ENCODE measurements around the gene WDHD1.

WDHD1 gene

GRCh38 chr14:55051423-55052268, 24.7 kb upstream of the WDHD1 start, which contains the start of gene MAPK1IP1L:
Gene MAPK1IP1L, plus strand, starts transcription at chr14:55051647. Its CDS starts 10,037 bp downstream, at chr14:55061684.
- H3F3A ChIP-seq (ENCODE audit: insufficient read depth, low read length), result peaks cover 14% of the 10 kb centered on the region
- peaks cover 44% of the 10 kb centered on the region for H3K79me2 ChIP-seq (ENCODE audit: low read length)
- H3K36me3 ChIP-seq (replicated peaks; ENCODE audit: insufficient read depth, low read length), result no peaks in the 10 kb centered on the region
- TF ChIP-seq CTCF (IDR thresholded peaks at IDR 0.05; ENCODE audit: low read length) (peak; percentile 74), EZH2 (optimal IDR thresholded peaks at IDR 0.05; ENCODE audit: low read depth, low read length) (no peak)
- H2AFZ ChIP-seq (ENCODE audit: low read length), result peak within 1 kb of the TSS; percentile 77
- peak within 1 kb of the TSS; percentile 99 for H3K9ac ChIP-seq (ENCODE audit: low read length)
- H3K4me3 ChIP-seq (ENCODE audit: low read length), result peak within 1 kb of the TSS; percentile 93
- no peaks in the 10 kb centered on the region for H3K9me2 ChIP-seq (replicated peaks; ENCODE audit: insufficient read depth, low read length)
- no peaks in the 10 kb centered on the region for H3K9me3 ChIP-seq (replicated peaks; ENCODE audit: insufficient read depth, low read length)
- no peaks in the 10 kb centered on the region for H3K4me1 ChIP-seq (ENCODE audit: low read length)
- peak within 1 kb of the TSS; percentile 57 for H3K4me2 ChIP-seq (ENCODE audit: low read depth, low read length)
- peak; percentile 72 for DNase-seq
- peaks cover 7% of the 10 kb centered on the region; the same call in 1 of the 2 replicates for H4K20me1 ChIP-seq (ENCODE audit: insufficient read depth, low read length)
- H3K27ac ChIP-seq (ENCODE audit: low read length), result peak within 1 kb of the TSS; percentile 97
- no peaks in the 10 kb centered on the region for H3K27me3 ChIP-seq (replicated peaks; ENCODE audit: insufficient read depth, low read length)

GRCh38 chr14:55051165-55051422, 24.2 kb upstream of the WDHD1 start:
- Histone ChIP-seq H3K4me3 (ENCODE audit: low read length) (peak overlapping the region; percentile 93), H3K36me3 (replicated peaks; ENCODE audit: insufficient read depth, low read length) (no peaks in the 10 kb centered on the region), H2AFZ (ENCODE audit: low read length) (peak overlapping the region; percentile 74), H3K9me3 (replicated peaks; ENCODE audit: insufficient read depth, low read length) (no peaks in the 10 kb centered on the region), H3K4me2 (ENCODE audit: low read depth, low read length) (peak overlapping the region; percentile 57), H3K27ac (ENCODE audit: low read length) (peak overlapping the region; percentile 13; the same call in 1 of the 2 replicates), H3K79me2 (ENCODE audit: low read length) (peaks cover 38% of the 10 kb centered on the region), H3F3A (ENCODE audit: insufficient read depth, low read length) (peaks cover 14% of the 10 kb centered on the region), H3K9me2 (replicated peaks; ENCODE audit: insufficient read depth, low read length) (no peaks in the 10 kb centered on the region), H3K9ac (ENCODE audit: low read length) (peak overlapping the region; percentile 51; the same call in 1 of the 2 replicates), H4K20me1 (ENCODE audit: insufficient read depth, low read length) (peaks cover 7% of the 10 kb centered on the region; the same call in 1 of the 2 replicates), H3K4me1 (ENCODE audit: low read length) (no peaks in the 10 kb centered on the region), H3K27me3 (replicated peaks; ENCODE audit: insufficient read depth, low read length) (no peaks in the 10 kb centered on the region)
- TF ChIP-seq EZH2 (optimal IDR thresholded peaks at IDR 0.05; ENCODE audit: low read depth, low read length), result no peak
- no peak for TF ChIP-seq EZH2phosphoT487 (IDR thresholded peaks at IDR 0.05; ENCODE audit: low read length)
- no peak for TF ChIP-seq CTCF (IDR thresholded peaks at IDR 0.05; ENCODE audit: low read length)
- no peak for DNase-seq

GRCh38 chr14:55048900-55049436, 22.1 kb upstream of the WDHD1 start:
- Histone ChIP-seq H3K9ac (ENCODE audit: low read length) (no peak overlapping the region), H3K27ac (ENCODE audit: low read length) (no peak overlapping the region), H2AFZ (ENCODE audit: low read length) (no peak overlapping the region), H3K36me3 (replicated peaks; ENCODE audit: insufficient read depth, low read length) (no peaks in the 10 kb centered on the region), H3K4me2 (ENCODE audit: low read depth, low read length) (no peak overlapping the region), H3K9me3 (replicated peaks; ENCODE audit: insufficient read depth, low read length) (no peaks in the 10 kb centered on the region), H3K4me1 (ENCODE audit: low read length) (no peaks in the 10 kb centered on the region), H3K79me2 (ENCODE audit: low read length) (peaks cover 17% of the 10 kb centered on the region), H3K9me2 (replicated peaks; ENCODE audit: insufficient read depth, low read length) (no peaks in the 10 kb centered on the region), H3K27me3 (replicated peaks; ENCODE audit: insufficient read depth, low read length) (no peaks in the 10 kb centered on the region), H4K20me1 (ENCODE audit: insufficient read depth, low read length) (no peaks in the 10 kb centered on the region), H3F3A (ENCODE audit: insufficient read depth, low read length) (peaks cover 14% of the 10 kb centered on the region), H3K4me3 (ENCODE audit: low read length) (no peak overlapping the region)
- DNase-seq, result no peak
- TF ChIP-seq EZH2phosphoT487 (IDR thresholded peaks at IDR 0.05; ENCODE audit: low read length) (no peak), EZH2 (optimal IDR thresholded peaks at IDR 0.05; ENCODE audit: low read depth, low read length) (no peak)
